HepG2 (cell line): ENCODE data around the gene FBLIM1. TPM values are rescaled to one million over a fixed set of nuclear protein-coding genes. Genes with fewer than 3 reads are reported as not detected.
A peak's percentile ranks its signal among the peaks of the same experiment; 100 is the strongest.

Experiments
- ATAC-seq: fragments of 200-7000 bp; cut with Tn5 transposase; 3 replicates; pipeline ENCODE4 v1.9.1; 2020; ENCODE audit warnings: mild to moderate bottlenecking, moderate library complexity
- BruUV-seq: library from RNA; stranded (reverse); fragments of 400-500 nt; replicated peaks from 2 replicates; lab custom pipeline; 2021; lab: Mats Ljungman, UMichigan
- CTCF ChIA-PET: fragments of 300-600 bp; formaldehyde crosslinking; extraction: SDS; loops from one replicate; lab custom pipeline; 2021; ENCODE audit warnings: low total read pairs, inconsistent platforms, low intra/inter-chr PET ratio; lab: Yijun Ruan, JAX
- POLR2A ChIA-PET: fragments of 350-600 bp; sonication (Branson Sonifier 250); formaldehyde crosslinking; loops from one replicate; lab custom pipeline; 2020; ENCODE audit warnings: antibody characterized with exemption, inconsistent platforms; lab: Yijun Ruan, JAX
- DNase-seq: peaks from one replicate; pipeline ENCODE4 v3.0.0-alpha.2; 2015; ENCODE audit warnings: low spot score
- FAIRE-seq: peaks from 3 replicates; lab custom pipeline; 2011; peaks lifted over from hg19 to GRCh38; lab: Jason Lieb, UNC
- H2AFZ ChIP-seq: one replicate; pipeline ENCODE4 v1.6.1; 2011; ENCODE audit warnings: low read length, inconsistent platforms
- H3K27ac ChIP-seq: fragments of 300-600 bp; 3 replicates; pipeline ENCODE4 v1.8.0; 2011; ENCODE audit warnings: mixed run types, mild to moderate bottlenecking, mixed read lengths, low read length, inconsistent platforms; ENCODE audit not compliant: insufficient read depth; ENCODE audit errors: extremely low read length
- H3K27me3 ChIP-seq, 2 experiments: fragments of 200-600 bp in 1 of 2; 2 replicates in 1 of 2; 3 replicates in 1 of 2; pipeline versions ENCODE4 v1.6.0 to v1.8.0; 2011; ENCODE audit warnings: low read length in 2 of 2, mild to moderate bottlenecking in 2 of 2, moderate library complexity in 2 of 2, inconsistent platforms in 1 of 2; ENCODE audit not compliant: insufficient read depth in 2 of 2, control insufficient read depth in 1 of 2
- H3K36me3 ChIP-seq, 2 experiments: fragments of 200-600 bp in 1 of 2; replicated peaks in 1 of 2; 2 replicates in 1 of 2; 3 replicates in 1 of 2; pipeline versions ENCODE4 v1.5.1 to v1.8.0; 2011; ENCODE audit warnings: low read length in 2 of 2, inconsistent platforms in 1 of 2; ENCODE audit not compliant: insufficient read depth in 2 of 2, control insufficient read depth in 1 of 2
- H3K4me1 ChIP-seq: 2 replicates; pipeline ENCODE4 v1.5.1; 2012; ENCODE audit warnings: low read length, inconsistent platforms; ENCODE audit not compliant: insufficient read depth
- H3K4me2 ChIP-seq: 2 replicates; pipeline ENCODE4 v1.6.0; 2011; ENCODE audit warnings: low read depth, low read length, inconsistent platforms
- H3K4me3 ChIP-seq, 3 experiments: fragments of 200-600 bp in 1 of 3; sonication (generic), shearing (Covaris generic) in 1 of 3; replicated peaks in 1 of 3; 2 replicates each; pipeline ENCODE4 v1.5.1; 2011 to 2016; ENCODE audit warnings: low read length in 3 of 3, inconsistent platforms in 2 of 3, low read depth in 2 of 3, mild to moderate bottlenecking in 2 of 3, control low read depth in 1 of 3, mixed read lengths in 1 of 3; ENCODE audit not compliant: insufficient read depth in 1 of 3
- H3K79me2 ChIP-seq: one replicate; pipeline ENCODE4 v1.6.1; 2011; ENCODE audit warnings: low read length, inconsistent platforms; ENCODE audit not compliant: insufficient read depth
- H3K9ac ChIP-seq: 2 replicates; pipeline ENCODE4 v1.6.0; 2011; ENCODE audit warnings: mild to moderate bottlenecking, low read depth, low read length, inconsistent platforms; ENCODE audit not compliant: insufficient read depth
- H3K9me3 ChIP-seq: 2 replicates; pipeline ENCODE4 v1.5.1; 2012; ENCODE audit warnings: mild to moderate bottlenecking, low read length
- H4K20me1 ChIP-seq: 2 replicates; pipeline ENCODE4 v1.6.0; 2011; ENCODE audit warnings: inconsistent platforms, mild to moderate bottlenecking, low read length, moderate library complexity; ENCODE audit not compliant: insufficient read depth
- CTCF ChIP-seq: sonication (generic); formaldehyde crosslinking; IDR thresholded peaks from 2 replicates; pipeline ENCODE4 v1.5.0; 2020; ENCODE audit warnings: mild to moderate bottlenecking, missing genetic modification reagents, moderate library complexity
- HES4 ChIP-seq: sonication (generic); formaldehyde crosslinking; IDR thresholded peaks from 2 replicates; pipeline ENCODE4 v1.9.0; 2021; ENCODE audit warnings: mild to moderate bottlenecking, missing genetic modification reagents, borderline replicate concordance
- IKZF4 ChIP-seq: sonication (generic); formaldehyde crosslinking; IDR thresholded peaks from 2 replicates; pipeline ENCODE4 v1.5.1; 2020; ENCODE audit warnings: borderline replicate concordance, mild to moderate bottlenecking, low read depth, missing genetic modification reagents; ENCODE audit errors: not compliant biosample characterization
- NFYB ChIP-seq: sonication (generic); formaldehyde crosslinking; IDR thresholded peaks from 2 replicates; pipeline ENCODE4 v1.4.0; 2020; ENCODE audit warnings: missing genetic modification reagents
- PRDM4 ChIP-seq: sonication (generic); formaldehyde crosslinking; IDR thresholded peaks from 2 replicates; pipeline ENCODE4 v1.9.0; 2021; ENCODE audit warnings: missing genetic modification reagents, borderline replicate concordance
- SIX4 ChIP-seq: sonication (generic); formaldehyde crosslinking; IDR thresholded peaks from 2 replicates; pipeline ENCODE4 v1.4.0; 2020; ENCODE audit warnings: missing genetic modification reagents
- STAG1 ChIP-seq: sonication (generic); formaldehyde crosslinking; IDR thresholded peaks from 2 replicates; pipeline ENCODE4 v1.4.0; 2020; ENCODE audit warnings: missing genetic modification reagents
- TCF7L2 ChIP-seq: IDR thresholded peaks from 2 replicates; pipeline ENCODE4 v1.6.1; 2011; ENCODE audit warnings: mild to moderate bottlenecking, low read depth, low read length, moderate library complexity
- ZNF597 ChIP-seq: sonication (generic); formaldehyde crosslinking; IDR thresholded peaks from 2 replicates; pipeline ENCODE4 v1.5.0; 2020; ENCODE audit warnings: missing genetic modification reagents
- ZNF670 ChIP-seq: sonication (generic); formaldehyde crosslinking; IDR thresholded peaks from 2 replicates; pipeline ENCODE4 v1.8.0; 2022; ENCODE audit warnings: mild to moderate bottlenecking, missing genetic modification reagents, borderline replicate concordance
- ZNF784 ChIP-seq: sonication (generic); formaldehyde crosslinking; IDR thresholded peaks from 2 replicates; pipeline ENCODE4 v1.5.1; 2020; ENCODE audit warnings: missing genetic modification reagents, mild to moderate bottlenecking, borderline replicate concordance
- WGBS: methylation state at CpG from one replicate; pipeline ENCODE4 v1.1.6; 2017; ENCODE audit warnings: low lambda C conversion rate; 5-methylcytosine and 5-hydroxymethylcytosine counted together
- in situ Hi-C: cut with HindIII; loops from 2 replicates; pipeline ENCODE4 v1.10.0; 2017; ENCODE audit warnings: low pct_unique_long_range_greater_than_20kb; ENCODE audit not compliant: extremely low pct_ligation_motif_present
- intact Hi-C: fragments of 100-400 bp; cut with micrococcal nuclease; formaldehyde crosslinking; loops from one replicate; pipeline ENCODE4 v1.10.0; 2022; ENCODE audit not compliant: unreplicated experiment
- polyA plus RNA-seq, 8 experiments: library from polyadenylated mRNA; depleted of rRNA in 3 of 8; stranded (reverse) in 7 of 8; unstranded in 1 of 8; fragments of >200 nt; fragmentation: Illumina TruSeq in 4 of 8; extraction: Trizol in 4 of 8; gene quantifications; 2 replicates each; pipeline versions ENCODE4 v1.2.1 to v1.2.3, GENCODE V29; 2011 to 2016; ENCODE audit warnings: low read depth in 4 of 8, missing spikeins in 1 of 8, mixed read lengths in 1 of 8; ENCODE audit not compliant: insufficient read depth in 1 of 8
- total RNA-seq, 5 experiments: library from RNA; depleted of rRNA; stranded (reverse); fragments of >200 nt; fragmentation: Illumina TruSeq; extraction: Trizol; gene quantifications; 2 replicates each; pipeline ENCODE4 v1.2.3, GENCODE V29; 2016; ENCODE audit warnings: low read depth in 1 of 5

FBLIM1 gene
- total and polyA plus RNA-seq, 2 of the 13 experiments (the other 11 are each of a cell fraction or from before 2014, with no cell fraction given), result 10.6 to 23.0 TPM

GRCh38 chr1:15719381-15720120 lies 39.0 kb upstream of the FBLIM1 start:
- peak; percentile 21; the same call in 1 of the 2 replicates for TF ChIP-seq STAG1
- TF ChIP-seq ZNF784 (CRISPR knock-in tag), result no peak
- TF ChIP-seq CTCF (CRISPR knock-in tag), result peak; percentile 35
- ChIA-PET POLR2A (no interaction called here), CTCF (no interaction called here)
- no peak for ATAC-seq
- peaks cover 22 to 51% of the 10 kb centered on the region in 2 experiments for H3K36me3 ChIP-seq
- H2AFZ ChIP-seq, result no peak overlapping the region
- 98% methylated on average over 12 of the region's 12 CpGs for WGBS
- H3K27me3 ChIP-seq, result no peaks in the 10 kb centered on the region
- BruUV-seq, result no TSS peak
- no peaks in the 10 kb centered on the region for H3K79me2 ChIP-seq
- H3K4me1 ChIP-seq, result peaks cover 12% of the 10 kb centered on the region; the same call in 1 of the 2 replicates
- no peak overlapping the region for H3K27ac ChIP-seq
- H3K4me2 ChIP-seq, result no peak overlapping the region
- no peak overlapping the region for H3K4me3 ChIP-seq
- H3K9ac ChIP-seq, result no peak overlapping the region
- H3K9me3 ChIP-seq, result no peaks in the 10 kb centered on the region
- H4K20me1 ChIP-seq, result no peaks in the 10 kb centered on the region
- FAIRE-seq, result no peak
- intact Hi-C loops, result no loop called here
- in situ Hi-C loops, result no loop called here
- no peak for DNase-seq

- in situ Hi-C loops (no loop called here), intact Hi-C loops (no loop called here)
- no peak overlapping the region for H3K4me2 ChIP-seq
- ChIA-PET CTCF (no interaction called here), POLR2A (no interaction called here)
- no peak overlapping the region for H3K4me3 ChIP-seq
- H3K9ac ChIP-seq, result no peak overlapping the region
- H3K4me1 ChIP-seq, result peaks cover 12% of the 10 kb centered on the region; the same call in 1 of the 2 replicates
- H2AFZ ChIP-seq, result no peak overlapping the region
- no peaks in the 10 kb centered on the region for H3K9me3 ChIP-seq
- WGBS, result 94% methylated on average over 3 of the region's 3 CpGs
- DNase-seq, result no peak
- peaks cover 23 to 50% of the 10 kb centered on the region in 2 experiments for H3K36me3 ChIP-seq
- H3K79me2 ChIP-seq, result no peaks in the 10 kb centered on the region
- no peak overlapping the region for H3K27ac ChIP-seq
- no peaks in the 10 kb centered on the region for H3K27me3 ChIP-seq
- no peak for ATAC-seq
- FAIRE-seq, result no peak
- H4K20me1 ChIP-seq, result no peaks in the 10 kb centered on the region
- no TSS peak for BruUV-seq
- no peak for TF ChIP-seq IKZF4 (CRISPR knock-in tag)
- no peak for TF ChIP-seq SIX4 (CRISPR knock-in tag)
- TF ChIP-seq HES4 (CRISPR knock-in tag), result no peak
- TF ChIP-seq ZNF597 (CRISPR knock-in tag), result no peak
- TF ChIP-seq TCF7L2, result no peak
- no peak for TF ChIP-seq NFYB (CRISPR knock-in tag)
- TF ChIP-seq ZNF670, result no peak
- no peak for TF ChIP-seq PRDM4 (CRISPR knock-in tag)
Measured at GRCh38 chr1:15720861-15721260, 37.7 kb upstream of the FBLIM1 start.
